Activated naive CD8-positive, alpha-beta T cell (primary cell): Measurements from ENCODE around the gene TTK.
A peak's percentile ranks its signal among the peaks of the same experiment; 100 is the strongest.

Experiments
- H3K27ac Mint-ChIP-seq: one replicate; pipeline ENCODE4 v1.8.0; 2021; ENCODE audit warnings: mixed read lengths
- H3K27me3 Mint-ChIP-seq: one replicate; pipeline ENCODE4 v1.8.0; 2021; ENCODE audit warnings: mixed read lengths
- H3K36me3 Mint-ChIP-seq: one replicate; pipeline ENCODE4 v1.8.0; 2021; ENCODE audit warnings: mixed read lengths
- H3K4me1 Mint-ChIP-seq: one replicate; pipeline ENCODE4 v1.8.0; 2021; ENCODE audit warnings: low read depth, mixed read lengths
- H3K4me3 Mint-ChIP-seq: one replicate; pipeline ENCODE4 v1.8.0; 2021; ENCODE audit warnings: mild to moderate bottlenecking, mixed read lengths
- H3K9me3 Mint-ChIP-seq: one replicate; pipeline ENCODE4 v1.8.0; 2021; ENCODE audit warnings: low read depth, mixed read lengths

TTK gene

GRCh38 chr6:80004173-80005072 is at the start of gene TTK:
Gene TTK (plus strand): TSS chr6:80004649. CDS start chr6:80005844, 1,195 bp downstream.
- H3K27me3 Mint-ChIP-seq = peaks cover 2% of the 10 kb centered on the region
- H3K4me1 Mint-ChIP-seq = peaks cover 18% of the 10 kb centered on the region
- H3K27ac Mint-ChIP-seq = peak within 1 kb of the TSS; percentile 88
- no peaks in the 10 kb centered on the region for H3K36me3 Mint-ChIP-seq
- H3K9me3 Mint-ChIP-seq = no peaks in the 10 kb centered on the region
- peak within 1 kb of the TSS; percentile 95 for H3K4me3 Mint-ChIP-seq

- no peaks in the 10 kb centered on the region for H3K4me1 Mint-ChIP-seq
- peaks cover 3% of the 10 kb centered on the region for H3K9me3 Mint-ChIP-seq
- peaks cover 7% of the 10 kb centered on the region for H3K27me3 Mint-ChIP-seq
- H3K36me3 Mint-ChIP-seq = no peaks in the 10 kb centered on the region
- H3K27ac Mint-ChIP-seq = no peak overlapping the region
- no peak overlapping the region for H3K4me3 Mint-ChIP-seq
These were observed 49.6 kb upstream of the TTK start for GRCh38 chr6:79954849-79955248.

DNA sequence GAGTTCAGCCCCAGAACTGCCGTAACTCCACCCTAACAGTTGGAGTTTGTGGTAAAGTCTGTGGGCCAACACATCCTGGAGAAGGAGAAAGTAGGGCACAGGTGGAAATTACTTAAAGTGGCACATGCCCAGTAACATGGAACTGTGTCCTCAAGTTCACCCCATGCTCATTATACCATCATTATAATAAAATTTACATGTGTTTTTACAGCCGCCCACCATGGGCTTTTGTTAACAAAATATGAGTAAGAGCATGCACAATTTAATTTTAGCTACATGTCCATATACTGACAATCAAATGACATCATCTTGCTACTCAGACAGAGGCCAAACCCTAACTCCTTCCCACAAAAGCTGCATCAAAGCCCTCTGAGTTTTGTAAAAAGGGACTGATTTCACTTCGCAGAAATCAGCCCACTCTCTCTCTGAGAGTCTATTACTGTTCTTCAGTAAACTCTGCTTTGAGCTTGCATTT is 39.8 kb upstream of the TTK start:
- H3K27ac Mint-ChIP-seq = no peak overlapping the region

DNA sequence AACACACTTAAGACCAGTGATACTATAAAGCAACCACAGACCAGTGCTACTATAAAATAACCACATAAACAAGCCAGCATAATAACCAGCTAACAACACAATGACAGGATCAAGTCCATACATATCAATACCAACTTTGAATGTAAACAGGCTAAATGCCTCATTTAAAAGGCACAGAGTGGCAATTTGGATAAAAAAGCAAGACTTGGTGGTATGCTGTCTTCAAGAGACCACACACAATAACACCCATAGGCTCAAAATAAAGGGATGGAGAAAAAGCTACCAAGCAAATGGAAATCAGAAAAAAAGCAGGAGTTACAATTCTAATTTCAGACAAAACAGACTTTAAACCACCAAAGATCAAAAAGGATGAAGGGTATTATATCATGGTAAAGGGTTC is 37.3 kb upstream of the TTK start:
- Mint-ChIP-seq H3K36me3 (peaks cover 11% of the 10 kb centered on the region), H3K27ac (no peak overlapping the region), H3K27me3 (peaks cover 2% of the 10 kb centered on the region), H3K4me1 (peaks cover 2% of the 10 kb centered on the region), H3K4me3 (no peak overlapping the region), H3K9me3 (peaks cover 21% of the 10 kb centered on the region)

More for the DNA sequence above, 39.8 kb upstream of the TTK start:
- Mint-ChIP-seq H3K36me3 (peaks cover 11% of the 10 kb centered on the region), H3K4me3 (no peak overlapping the region), H3K4me1 (peaks cover 2% of the 10 kb centered on the region), H3K9me3 (peaks cover 17% of the 10 kb centered on the region), H3K27me3 (no peaks in the 10 kb centered on the region)

DNA sequence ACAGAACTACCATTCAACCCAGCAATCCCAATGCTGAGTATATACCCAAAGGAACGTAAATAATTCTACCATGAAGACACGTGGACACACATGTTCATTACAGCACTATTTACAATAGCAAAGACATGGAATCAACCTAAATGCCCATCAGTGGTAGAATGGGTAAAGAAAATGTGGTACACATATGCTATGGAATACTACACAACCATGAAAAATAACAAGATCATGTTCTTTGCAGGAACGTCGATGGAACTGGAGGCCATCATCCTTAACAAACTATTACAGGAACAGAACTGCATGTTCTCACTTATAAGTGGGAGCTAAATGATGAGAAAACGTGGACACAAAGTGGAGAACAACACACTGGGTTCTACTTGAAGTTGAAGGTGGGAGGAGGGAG is 34.7 kb upstream of the TTK start:
- Mint-ChIP-seq H3K4me3 (no peak overlapping the region), H3K27me3 (peaks cover 2% of the 10 kb centered on the region), H3K9me3 (peaks cover 21% of the 10 kb centered on the region), H3K27ac (no peak overlapping the region), H3K36me3 (peaks cover 11% of the 10 kb centered on the region), H3K4me1 (no peaks in the 10 kb centered on the region)

DNA sequence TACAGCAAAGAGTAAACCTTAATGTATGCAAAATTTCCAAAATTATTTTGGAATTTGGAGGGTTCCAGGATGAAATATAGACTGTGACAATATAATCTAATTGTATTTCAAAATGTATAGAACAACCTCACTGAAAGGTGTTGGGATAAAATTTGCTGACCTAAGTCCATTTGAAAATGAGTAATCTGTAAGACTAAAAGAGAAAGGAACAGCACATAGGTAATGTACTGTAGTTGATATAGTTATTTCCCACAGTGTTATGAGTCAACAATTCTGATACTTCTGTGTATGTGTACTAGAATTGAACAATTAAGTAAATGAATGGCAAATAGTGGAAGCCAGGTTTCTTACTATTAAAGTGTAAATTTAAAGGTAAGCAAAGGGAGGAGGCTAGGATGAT is 33.3 kb upstream of the TTK start:
- H3K9me3 Mint-ChIP-seq = peaks cover 16% of the 10 kb centered on the region
- H3K4me3 Mint-ChIP-seq = no peak overlapping the region
- no peak overlapping the region for H3K27ac Mint-ChIP-seq
- peaks cover 2% of the 10 kb centered on the region for H3K27me3 Mint-ChIP-seq
- no peaks in the 10 kb centered on the region for H3K4me1 Mint-ChIP-seq
- H3K36me3 Mint-ChIP-seq = peaks cover 7% of the 10 kb centered on the region

DNA sequence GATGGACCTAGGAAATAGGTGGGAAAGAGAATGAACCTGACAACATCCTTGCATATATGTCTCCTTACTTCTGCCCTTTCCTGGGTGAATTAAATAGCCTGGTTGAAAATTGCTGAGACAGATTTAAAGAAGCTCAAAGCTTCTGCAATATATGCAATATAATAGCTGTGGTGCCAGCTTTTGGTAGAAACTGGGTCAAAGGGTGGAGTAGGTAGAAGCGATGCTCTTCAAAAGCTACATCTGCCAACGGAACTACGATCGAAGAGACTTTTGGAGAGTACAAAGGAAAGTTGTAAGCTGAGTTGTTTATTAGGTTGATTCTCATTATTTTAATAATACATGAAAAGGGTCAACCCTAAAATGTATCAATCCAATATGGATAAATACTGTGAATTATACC is 22.8 kb upstream of the TTK start:
- peaks cover 2% of the 10 kb centered on the region for H3K4me1 Mint-ChIP-seq
- no peaks in the 10 kb centered on the region for H3K27me3 Mint-ChIP-seq
- no peaks in the 10 kb centered on the region for H3K9me3 Mint-ChIP-seq
- no peaks in the 10 kb centered on the region for H3K36me3 Mint-ChIP-seq
- no peak overlapping the region for H3K27ac Mint-ChIP-seq
- H3K4me3 Mint-ChIP-seq = no peak overlapping the region

GRCh38 chr6:79984261-79984660 is 20.2 kb upstream of the TTK start:
- H3K9me3 Mint-ChIP-seq = no peaks in the 10 kb centered on the region
- H3K4me1 Mint-ChIP-seq = peaks cover 2% of the 10 kb centered on the region
- no peak overlapping the region for H3K4me3 Mint-ChIP-seq
- H3K36me3 Mint-ChIP-seq = no peaks in the 10 kb centered on the region
- no peak overlapping the region for H3K27ac Mint-ChIP-seq
- H3K27me3 Mint-ChIP-seq = no peaks in the 10 kb centered on the region

GRCh38 chr6:79985128-79985527 is 19.3 kb upstream of the TTK start:
- H3K9me3 Mint-ChIP-seq = no peaks in the 10 kb centered on the region
- no peaks in the 10 kb centered on the region for H3K36me3 Mint-ChIP-seq
- H3K4me1 Mint-ChIP-seq = peaks cover 2% of the 10 kb centered on the region
- no peak overlapping the region for H3K27ac Mint-ChIP-seq
- H3K4me3 Mint-ChIP-seq = no peak overlapping the region
- no peaks in the 10 kb centered on the region for H3K27me3 Mint-ChIP-seq

- Mint-ChIP-seq H3K27ac (no peak overlapping the region), H3K36me3 (no peaks in the 10 kb centered on the region), H3K9me3 (no peaks in the 10 kb centered on the region), H3K4me1 (no peaks in the 10 kb centered on the region), H3K4me3 (no peak overlapping the region), H3K27me3 (no peaks in the 10 kb centered on the region)
These were observed 14.8 kb upstream of the TTK start for GRCh38 chr6:79989641-79990040.

- Mint-ChIP-seq H3K4me1 (no peaks in the 10 kb centered on the region), H3K9me3 (no peaks in the 10 kb centered on the region), H3K4me3 (no peak overlapping the region), H3K36me3 (no peaks in the 10 kb centered on the region), H3K27ac (no peak overlapping the region), H3K27me3 (no peaks in the 10 kb centered on the region)
These were observed 11.2 kb upstream of the TTK start for GRCh38 chr6:79993012-79993910.

DNA sequence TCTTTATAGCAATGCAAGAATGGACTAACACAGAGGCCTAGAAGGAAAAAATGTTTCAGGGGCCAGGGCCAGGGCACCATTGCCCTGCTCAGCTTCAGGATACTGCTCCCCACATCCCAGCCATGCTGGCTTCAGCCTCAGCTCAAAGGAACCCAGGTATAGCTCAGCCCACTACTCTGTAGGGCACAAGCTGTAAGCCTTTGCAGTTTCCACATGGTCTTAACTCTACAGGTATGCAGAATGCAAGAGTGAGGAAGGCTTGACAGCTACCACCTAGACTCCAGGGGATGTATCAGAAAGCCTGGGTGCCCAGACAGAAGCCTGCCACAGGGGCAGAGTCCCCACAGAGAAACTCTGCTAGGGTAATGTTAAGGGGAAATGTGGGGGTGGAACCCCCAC is 10.5 kb upstream of the TTK start:
- no peaks in the 10 kb centered on the region for H3K9me3 Mint-ChIP-seq
- H3K4me1 Mint-ChIP-seq = no peaks in the 10 kb centered on the region
- no peaks in the 10 kb centered on the region for H3K36me3 Mint-ChIP-seq
- H3K4me3 Mint-ChIP-seq = no peak overlapping the region
- no peaks in the 10 kb centered on the region for H3K27me3 Mint-ChIP-seq
- H3K27ac Mint-ChIP-seq = no peak overlapping the region

DNA sequence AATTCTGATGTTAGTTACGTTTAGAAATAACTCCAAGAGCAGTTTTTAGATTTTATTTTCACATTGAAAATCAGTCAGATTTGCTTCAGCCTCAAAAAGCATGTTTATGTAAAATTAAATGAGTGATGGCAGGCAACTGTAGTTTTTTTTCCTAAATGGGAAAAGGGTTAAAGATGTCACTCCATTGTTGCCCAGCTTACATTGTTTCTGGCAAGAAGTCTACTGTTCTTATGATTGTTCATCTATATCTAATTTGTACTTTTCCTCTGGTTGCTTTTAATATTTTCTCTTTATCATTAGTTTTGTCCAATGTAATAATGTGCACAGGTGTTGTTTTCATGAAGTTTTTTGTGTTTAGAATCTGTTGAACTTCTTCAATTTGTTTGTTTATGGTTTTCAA is 6.7 kb upstream of the TTK start:
- Mint-ChIP-seq H3K4me1 (no peaks in the 10 kb centered on the region), H3K4me3 (no peak overlapping the region), H3K27me3 (no peaks in the 10 kb centered on the region)

DNA sequence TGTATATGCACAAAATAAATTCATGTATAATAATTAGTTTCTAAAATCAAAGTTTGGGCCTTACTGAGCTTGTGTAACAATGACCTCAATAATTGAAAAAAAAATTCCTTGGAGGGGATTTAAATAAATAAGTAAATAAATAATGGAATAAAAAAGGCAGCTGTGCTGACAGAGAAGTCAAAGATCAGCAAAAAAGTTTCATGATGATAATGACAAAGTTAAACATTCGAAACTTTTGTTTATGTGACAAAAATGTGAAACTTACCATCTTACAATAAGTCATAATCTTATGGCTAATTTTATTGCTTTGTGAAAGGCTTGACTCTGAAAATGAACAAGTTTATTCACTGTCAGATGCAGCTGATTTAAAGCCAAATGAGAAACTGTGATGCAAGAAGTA is 3.1 kb upstream of the TTK start:
- Mint-ChIP-seq H3K4me1 (peaks cover 18% of the 10 kb centered on the region), H3K27ac (no peak overlapping the region), H3K36me3 (no peaks in the 10 kb centered on the region), H3K9me3 (no peaks in the 10 kb centered on the region), H3K4me3 (no peak overlapping the region), H3K27me3 (no peaks in the 10 kb centered on the region)

More for the DNA sequence above, 6.7 kb upstream of the TTK start:
- no peak overlapping the region for H3K27ac Mint-ChIP-seq
- no peaks in the 10 kb centered on the region for H3K36me3 Mint-ChIP-seq
- H3K9me3 Mint-ChIP-seq = no peaks in the 10 kb centered on the region

DNA sequence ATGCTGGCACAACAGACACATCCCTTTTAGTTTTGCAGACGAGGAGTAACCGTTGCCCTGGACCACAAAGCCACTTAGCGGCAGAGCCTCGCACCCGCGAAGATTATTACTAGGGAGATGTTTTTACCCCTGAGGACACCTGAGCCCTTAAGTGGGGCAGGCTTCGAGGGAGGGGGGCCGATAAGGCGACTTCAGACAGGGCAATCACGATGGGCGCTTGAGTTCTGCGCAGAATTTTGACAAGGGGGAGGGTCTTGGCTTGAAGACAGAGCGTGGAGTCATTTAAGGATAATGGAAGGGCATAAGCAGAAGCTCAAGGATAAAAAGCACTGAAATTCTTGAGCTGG is 650 bp upstream of the TTK start:
- Mint-ChIP-seq H3K4me1 (peaks cover 18% of the 10 kb centered on the region), H3K4me3 (peak overlapping the region; percentile 95), H3K9me3 (no peaks in the 10 kb centered on the region), H3K27me3 (peaks cover 2% of the 10 kb centered on the region), H3K36me3 (no peaks in the 10 kb centered on the region), H3K27ac (peak overlapping the region; percentile 88)
